ENCODE data around the gene BMP2K. TPM values are rescaled to one million over a fixed set of nuclear protein-coding genes. Genes with fewer than 3 reads are reported as not detected.

The BMP2K gene
- 10 to 100 TPM; 15.8 to 18.9 TPM for total RNA-seq

GRCh38 chr4:78776079-78776728 lies at the start of gene BMP2K:
TSS of gene BMP2K (plus strand) at chr4:78776350. CDS start at chr4:78776544, 194 bp downstream.
- intact Hi-C loops (cut with DNase I) = no loop called here
- peak within 1 kb of the TSS; percentile 72 to 79 for H3K4me3 ChIP-seq
- 0% methylated on average over 89 of the region's 95 CpGs; no CpG with 5 or more reads in 1 of the 2 donors for WGBS, 2 donors
- H3K27me3 ChIP-seq = no peaks in the 10 kb centered on the region
- peaks cover 30% of the 10 kb centered on the region for H3K4me1 ChIP-seq
- H3K36me3 ChIP-seq (replicated peaks in 1 of 2; ENCODE audit: insufficient read depth in 1 of 2, low read depth in 2 of 2) = no peaks in the 10 kb centered on the region
- ATAC-seq (peak; percentile 92), DNase-seq (peak; percentile 79 to 85 (median 82))
- TF ChIP-seq POLR2A (IDR thresholded peaks at IDR 0.05) (peak in 2 of 3 donors; percentile 53 to 54), CTCF (IDR thresholded peaks at IDR 0.05) (no peak)
- H3K9me3 ChIP-seq = no peaks in the 10 kb centered on the region
- peak within 1 kb of the TSS; percentile 94 to 98 (median 96) for H3K27ac ChIP-seq

- Histone ChIP-seq H3K4me3 (no peak overlapping the region), H3K9me3 (no peaks in the 10 kb centered on the region), H3K27ac (no peak overlapping the region), H3K36me3 (replicated peaks in 1 of 2; ENCODE audit: insufficient read depth in 1 of 2, low read depth in 2 of 2) (no peaks in the 10 kb centered on the region), H3K27me3 (no peaks in the 10 kb centered on the region), H3K4me1 (no peaks in the 10 kb centered on the region)
- DNase-seq (no peak), ATAC-seq (no peak)
- 83 to 97% methylated on average over 1 of the region's 1 CpG for WGBS, 2 donors
- intact Hi-C loops (cut with DNase I) = no loop called here
- no peak for TF ChIP-seq CTCF (IDR thresholded peaks at IDR 0.05)
- TF ChIP-seq POLR2A (IDR thresholded peaks at IDR 0.05) = no peak
Measured at GRCh38 chr4:78726546-78726945, 49.6 kb upstream of the BMP2K start.

DNA sequence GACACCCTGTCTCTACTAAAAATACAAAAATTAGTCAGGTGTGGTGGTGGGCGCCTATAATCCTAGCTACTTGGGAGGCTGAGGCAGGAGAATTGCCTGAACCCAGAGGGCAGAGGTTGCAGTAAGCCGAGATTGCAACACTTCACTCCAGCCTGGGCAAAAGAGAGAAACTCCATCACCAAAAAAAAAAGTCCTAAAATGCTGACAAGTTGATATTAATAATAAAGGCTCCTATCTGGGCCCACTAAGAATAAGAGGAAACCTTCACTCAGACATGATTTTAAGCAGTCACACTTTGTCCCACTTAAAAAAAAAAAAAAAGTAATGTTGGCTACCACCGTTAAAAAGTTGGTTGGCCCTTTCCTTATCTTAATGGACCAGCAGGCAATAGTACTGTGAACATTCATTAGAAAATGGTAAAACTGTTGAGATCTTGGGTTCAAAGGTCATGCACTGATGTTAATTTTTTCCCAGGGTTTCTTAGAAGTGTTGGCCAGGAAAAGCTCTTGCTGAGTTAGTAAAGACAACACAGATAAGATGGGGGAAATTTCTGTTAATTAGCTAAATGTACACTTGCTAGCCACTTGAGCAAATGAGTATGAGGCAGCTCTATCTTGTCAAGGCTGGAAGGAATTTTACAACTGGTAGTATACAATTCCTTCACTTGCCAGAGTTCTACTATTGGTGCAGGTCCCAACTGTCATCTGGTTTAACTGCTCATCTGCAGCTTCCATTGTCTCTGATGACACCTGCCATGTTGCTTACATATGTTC lies 43.6 kb upstream of the BMP2K start:
- H3K27ac ChIP-seq = no peak overlapping the region
- no peaks in the 10 kb centered on the region for H3K27me3 ChIP-seq
- H3K4me1 ChIP-seq = no peaks in the 10 kb centered on the region
- 60 to 65% methylated on average over 3 of the region's 3 CpGs for WGBS, 2 donors
- DNase-seq (no peak), ATAC-seq (no peak)
- intact Hi-C loops (cut with DNase I) = no loop called here
- no peak overlapping the region for H3K4me3 ChIP-seq
- H3K36me3 ChIP-seq (replicated peaks in 1 of 2; ENCODE audit: insufficient read depth in 1 of 2, low read depth in 2 of 2) = no peaks in the 10 kb centered on the region
- H3K9me3 ChIP-seq = peaks cover 0 to 4% (median 0%) of the 10 kb centered on the region in 3 donors
- TF ChIP-seq CTCF (IDR thresholded peaks at IDR 0.05) (no peak), POLR2A (IDR thresholded peaks at IDR 0.05) (no peak)

DNA sequence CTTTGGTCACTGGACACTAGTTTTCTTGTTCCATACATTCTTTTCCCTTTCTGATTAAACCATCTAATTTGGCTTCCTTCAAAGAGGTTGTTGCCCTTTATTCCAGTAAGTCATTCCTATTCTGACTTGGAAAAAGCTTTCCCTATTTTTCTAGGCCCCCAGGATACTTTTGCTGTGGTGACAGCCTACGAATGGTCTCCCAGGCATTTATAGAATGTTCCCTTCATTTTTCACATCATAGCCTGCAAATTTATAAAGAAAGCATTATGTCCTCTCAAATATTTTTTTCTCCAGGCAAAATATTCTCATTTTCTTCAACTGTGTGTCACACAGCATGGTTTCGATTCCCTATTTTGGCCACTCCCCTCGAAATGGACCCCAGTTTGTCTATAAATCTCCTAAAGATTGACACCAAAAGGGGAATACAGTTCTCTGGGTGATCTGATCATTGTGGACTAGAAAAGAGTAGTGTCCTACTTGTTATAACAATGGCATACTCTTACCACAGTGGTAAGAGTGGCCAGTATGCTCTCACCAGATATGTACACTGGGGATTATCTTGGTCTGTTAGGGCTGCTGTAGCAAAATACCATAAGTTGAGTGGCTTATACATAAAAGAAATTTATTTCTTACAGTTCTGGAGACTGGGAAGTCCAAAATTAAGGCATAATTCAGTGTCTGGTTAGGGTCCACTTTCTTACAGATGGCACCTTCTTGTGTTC lies 41.5 kb upstream of the BMP2K start:
- Histone ChIP-seq H3K4me1 (no peaks in the 10 kb centered on the region), H3K4me3 (no peak overlapping the region), H3K36me3 (replicated peaks in 1 of 2; ENCODE audit: insufficient read depth in 1 of 2, low read depth in 2 of 2) (no peaks in the 10 kb centered on the region), H3K27ac (no peak overlapping the region), H3K9me3 (peaks cover 0 to 4% (median 0%) of the 10 kb centered on the region in 3 donors), H3K27me3 (no peaks in the 10 kb centered on the region)
- ATAC-seq (no peak), DNase-seq (no peak)
- no peak for TF ChIP-seq POLR2A (IDR thresholded peaks at IDR 0.05)
- TF ChIP-seq CTCF (IDR thresholded peaks at IDR 0.05) = no peak
- intact Hi-C loops (cut with DNase I) = no loop called here
- WGBS, 2 donors = 83 to 92% methylated on average over 3 of the region's 3 CpGs
